HepG2 (cell line): Measurements from ENCODE around the gene MRPS11. TPM values are rescaled to one million over a fixed set of nuclear protein-coding genes. Genes with fewer than 3 reads are reported as not detected.

Experiments used
- REL ChIP-seq: sonication (generic); formaldehyde crosslinking; conservative IDR thresholded peaks from 2 replicates; pipeline ENCODE4 v1.8.0; 2022; ENCODE audit warnings: mild to moderate bottlenecking, missing genetic modification reagents, moderate library complexity
- ZNF607 ChIP-seq: sonication (generic); formaldehyde crosslinking; IDR thresholded peaks from 2 replicates; pipeline ENCODE4 v1.5.1; 2020; ENCODE audit warnings: missing genetic modification reagents, mild to moderate bottlenecking, borderline replicate concordance
- ZNF670 ChIP-seq: sonication (generic); formaldehyde crosslinking; IDR thresholded peaks from 2 replicates; pipeline ENCODE4 v1.8.0; 2022; ENCODE audit warnings: mild to moderate bottlenecking, missing genetic modification reagents, borderline replicate concordance
- polyA plus RNA-seq, 8 experiments: library from polyadenylated mRNA; depleted of rRNA in 3 of 8; stranded (reverse) in 7 of 8; unstranded in 1 of 8; fragments of >200 nt; fragmentation: Illumina TruSeq in 4 of 8; extraction: Trizol in 4 of 8; gene quantifications; 2 replicates each; pipeline versions ENCODE4 v1.2.1 to v1.2.3, GENCODE V29; 2011 to 2016; ENCODE audit warnings: low read depth in 4 of 8, missing spikeins in 1 of 8, mixed read lengths in 1 of 8; ENCODE audit not compliant: insufficient read depth in 1 of 8
- total RNA-seq, 5 experiments: library from RNA; depleted of rRNA; stranded (reverse); fragments of >200 nt; fragmentation: Illumina TruSeq; extraction: Trizol; gene quantifications; 2 replicates each; pipeline ENCODE4 v1.2.3, GENCODE V29; 2016; ENCODE audit warnings: low read depth in 1 of 5
- TF ChIP-seq, protein P1 (sequence below): sonication (generic); formaldehyde crosslinking; IDR thresholded peaks from 2 replicates; pipeline ENCODE4 v1.4.0; 2020; ENCODE audit warnings: mild to moderate bottlenecking, missing genetic modification reagents

Gene MRPS11
- total and polyA plus RNA-seq, 2 of the 13 experiments (the other 11 are each of a cell fraction or from before 2014, with no cell fraction given), result 50.1 to 72.7 TPM

DNA sequence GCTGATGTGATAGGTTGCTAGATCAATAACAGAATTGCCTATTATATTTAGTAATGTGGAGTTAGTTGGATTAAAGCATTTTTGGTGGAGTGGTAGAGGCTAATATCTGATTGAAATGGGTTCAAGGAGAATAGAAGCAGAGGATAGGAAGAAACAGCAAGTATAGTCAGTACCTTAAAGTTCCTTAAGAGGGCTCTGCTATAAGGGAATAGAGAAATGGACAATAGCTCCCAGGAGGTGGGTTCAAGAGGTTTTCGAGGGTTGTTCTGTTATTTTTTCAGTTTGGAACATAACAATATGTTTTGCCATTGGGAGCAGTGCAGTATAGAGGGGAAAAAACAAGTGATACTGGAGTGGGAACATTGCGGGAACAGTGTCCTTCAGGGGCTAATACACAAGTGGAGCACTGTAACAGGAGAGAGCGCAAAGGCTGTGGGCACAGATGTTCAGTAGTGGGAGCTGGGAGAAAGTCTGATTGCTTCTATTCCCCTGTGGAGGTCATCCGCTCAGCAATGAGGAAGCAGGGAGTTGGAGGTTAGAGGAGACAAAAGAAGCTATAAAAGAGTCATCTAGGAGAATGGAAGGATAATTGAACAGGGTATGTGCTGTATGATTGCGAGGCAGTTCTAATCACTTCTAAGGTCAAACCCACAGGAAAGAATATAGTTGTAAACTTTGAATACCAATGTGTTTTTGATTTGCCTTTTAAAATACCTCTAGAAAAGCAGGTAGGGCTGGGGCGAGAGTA is 3.3 kb downstream of the MRPS11 start (continued):
- TF ChIP-seq, protein P1, sequence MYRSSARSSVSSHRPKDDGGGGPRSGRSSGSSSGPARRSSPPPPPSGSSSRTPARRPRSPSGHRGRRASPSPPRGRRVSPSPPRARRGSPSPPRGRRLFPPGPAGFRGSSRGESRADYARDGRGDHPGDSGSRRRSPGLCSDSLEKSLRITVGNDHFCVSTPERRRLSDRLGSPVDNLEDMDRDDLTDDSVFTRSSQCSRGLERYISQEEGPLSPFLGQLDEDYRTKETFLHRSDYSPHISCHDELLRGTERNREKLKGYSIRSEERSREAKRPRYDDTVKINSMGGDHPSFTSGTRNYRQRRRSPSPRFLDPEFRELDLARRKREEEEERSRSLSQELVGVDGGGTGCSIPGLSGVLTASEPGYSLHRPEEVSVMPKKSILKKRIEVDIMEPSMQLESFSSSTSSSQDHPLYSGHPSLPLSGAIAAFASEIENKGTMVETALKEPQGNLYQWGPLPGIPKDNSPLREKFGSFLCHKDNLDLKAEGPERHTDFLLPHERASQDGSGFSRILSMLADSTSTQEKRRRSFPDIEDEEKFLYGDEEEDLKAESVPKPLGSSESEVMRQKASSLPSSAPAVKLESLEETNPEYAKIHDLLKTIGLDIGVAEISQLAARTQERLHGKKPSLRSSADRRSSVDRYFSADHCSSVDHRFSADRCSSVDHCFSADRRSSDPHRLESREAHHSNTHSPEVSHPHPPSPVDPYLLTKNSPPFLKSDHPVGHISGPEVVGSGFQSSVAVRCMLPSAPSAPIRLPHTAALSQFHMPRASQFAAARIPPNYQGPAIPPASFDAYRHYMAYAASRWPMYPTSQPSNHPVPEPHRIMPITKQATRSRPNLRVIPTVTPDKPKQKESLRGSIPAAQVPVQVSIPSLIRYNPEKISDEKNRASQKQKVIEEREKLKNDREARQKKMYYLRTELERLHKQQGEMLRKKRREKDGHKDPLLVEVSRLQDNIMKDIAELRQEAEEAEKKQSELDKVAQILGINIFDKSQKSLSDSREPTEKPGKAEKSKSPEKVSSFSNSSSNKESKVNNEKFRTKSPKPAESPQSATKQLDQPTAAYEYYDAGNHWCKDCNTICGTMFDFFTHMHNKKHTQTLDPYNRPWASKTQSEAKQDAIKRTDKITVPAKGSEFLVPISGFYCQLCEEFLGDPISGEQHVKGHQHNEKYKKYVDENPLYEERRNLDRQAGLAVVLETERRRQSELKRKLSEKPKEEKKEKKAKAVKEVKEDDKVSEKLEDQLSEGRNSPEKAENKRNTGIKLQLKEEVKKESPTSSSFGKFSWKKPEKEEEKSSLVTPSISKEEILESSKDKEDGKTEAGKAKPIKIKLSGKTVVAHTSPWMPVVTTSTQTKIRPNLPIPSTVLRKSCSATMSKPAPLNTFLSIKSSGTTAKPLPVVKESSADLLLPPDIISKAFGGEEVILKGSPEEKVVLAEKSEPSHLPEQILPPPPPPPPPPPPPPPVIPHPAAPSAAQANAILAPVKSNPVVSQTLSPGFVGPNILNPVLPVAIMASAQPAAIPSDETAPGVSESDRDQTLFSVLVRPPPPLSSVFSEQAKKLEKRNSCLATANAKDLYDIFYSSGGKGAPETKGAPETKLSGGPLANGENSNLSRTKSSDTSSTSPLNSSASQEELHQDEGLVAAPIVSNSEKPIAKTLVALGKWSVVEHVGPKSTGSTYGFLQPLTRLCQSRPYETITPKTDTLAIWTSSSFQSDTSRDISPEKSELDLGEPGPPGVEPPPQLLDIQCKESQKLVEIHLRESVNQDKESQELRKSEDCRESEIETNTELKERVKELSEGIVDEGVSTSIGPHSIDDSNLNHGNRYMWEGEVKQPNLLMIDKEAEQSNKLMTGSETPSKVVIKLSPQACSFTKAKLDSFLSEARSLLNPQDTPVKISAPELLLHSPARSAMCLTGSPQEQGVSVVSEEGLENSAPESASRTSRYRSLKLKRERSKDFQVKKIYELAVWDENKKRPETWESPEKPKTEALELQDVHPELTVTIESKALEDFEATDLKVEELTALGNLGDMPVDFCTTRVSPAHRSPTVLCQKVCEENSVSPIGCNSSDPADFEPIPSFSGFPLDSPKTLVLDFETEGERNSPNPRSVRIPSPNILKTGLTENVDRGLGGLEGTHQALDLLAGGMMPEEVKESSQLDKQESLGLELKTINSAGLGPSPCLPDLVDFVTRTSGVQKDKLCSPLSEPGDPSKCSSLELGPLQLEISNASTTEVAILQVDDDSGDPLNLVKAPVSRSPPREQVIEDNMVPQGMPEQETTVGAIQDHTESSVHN (CRISPR knock-in tag), result no peak
- TF ChIP-seq ZNF607 (no peak), ZNF670 (CRISPR knock-in tag) (no peak), REL (CRISPR knock-in tag) (no peak)
